WTC11 (cell line): ENCODE measurements around the gene SMAD9. TPM values are rescaled to one million over a fixed set of nuclear protein-coding genes. Genes with fewer than 3 reads are reported as not detected.

Source experiments
- ATAC-seq: fragments of 200-7000 bp; cut with Tn5 transposase; 2 replicates; pipeline ENCODE4 v1.10.0; 2021; ENCODE audit warnings: mild to moderate bottlenecking, moderate library complexity
- CTCF ChIA-PET: fragments of 300-600 bp; sonication (Branson Sonifier 250); formaldehyde crosslinking; loops from one replicate; lab custom pipeline; 2021; ENCODE audit warnings: antibody characterized with exemption; lab: Charles Lee
- POLR2A ChIA-PET: fragments of 350-600 bp; sonication (Branson Sonifier 250); formaldehyde crosslinking; loops from one replicate; lab custom pipeline; 2021; ENCODE audit warnings: antibody characterized with exemption; lab: Charles Lee
- DNase-seq: peaks from one replicate; pipeline ENCODE4 v3.0.0; 2021; ENCODE audit warnings: low spot score
- H3K27ac Mint-ChIP-seq: 2 replicates; pipeline ENCODE4 v1.8.0; 2021; ENCODE audit warnings: mixed read lengths
- H3K27me3 Mint-ChIP-seq: 2 replicates; pipeline ENCODE4 v1.8.0; 2021; ENCODE audit warnings: low read depth, mild to moderate bottlenecking, moderate library complexity, mixed read lengths
- H3K36me3 Mint-ChIP-seq: 2 replicates; pipeline ENCODE4 v1.8.0; 2021; ENCODE audit warnings: mixed read lengths
- H3K4me1 Mint-ChIP-seq: 2 replicates; pipeline ENCODE4 v1.8.0; 2022; ENCODE audit warnings: mixed read lengths
- H3K4me3 Mint-ChIP-seq: 2 replicates; pipeline ENCODE4 v1.8.0; 2021; ENCODE audit warnings: mild to moderate bottlenecking, moderate library complexity, mixed read lengths
- H3K9me3 Mint-ChIP-seq: 2 replicates; pipeline ENCODE4 v1.8.0; 2021; ENCODE audit warnings: mixed read lengths
- ATF2 ChIP-seq: sonication (generic); formaldehyde crosslinking; IDR thresholded peaks from 2 replicates; pipeline ENCODE4 v1.8.1; 2022; ENCODE audit warnings: low read depth, missing genetic modification reagents, borderline replicate concordance
- CREB1 ChIP-seq: sonication (generic); formaldehyde crosslinking; IDR thresholded peaks from 2 replicates; pipeline ENCODE4 v1.8.0; 2023; ENCODE audit warnings: mild to moderate bottlenecking, missing genetic modification reagents
- ETV6 ChIP-seq: sonication (generic); formaldehyde crosslinking; IDR thresholded peaks from 2 replicates; pipeline ENCODE4 v1.8.1; 2022; ENCODE audit warnings: mild to moderate bottlenecking, missing genetic modification reagents
- FOXP4 ChIP-seq: sonication (generic); formaldehyde crosslinking; IDR thresholded peaks from 2 replicates; pipeline ENCODE4 v1.8.0; 2022; ENCODE audit warnings: mild to moderate bottlenecking, missing genetic modification reagents
- GRHL2 ChIP-seq: fragments of 250-450 bp; sonication (Bioruptor Pico); IDR thresholded peaks from 2 replicates; pipeline ENCODE4 v1.8.0; 2022; ENCODE audit warnings: mild to moderate bottlenecking, moderate library complexity; ENCODE audit not compliant: insufficient replicate concordance, severe bottlenecking
- HMGA2 ChIP-seq: fragments of 250-450 bp; sonication (Bioruptor Pico); IDR thresholded peaks from 2 replicates; pipeline ENCODE4 v1.4.0; 2021; ENCODE audit warnings: mild to moderate bottlenecking, moderate library complexity
- JUN ChIP-seq: sonication (generic); formaldehyde crosslinking; IDR thresholded peaks from 2 replicates; pipeline ENCODE4 v1.8.0; 2023; ENCODE audit warnings: mild to moderate bottlenecking, missing genetic modification reagents
- MYBL2 ChIP-seq: sonication (generic); formaldehyde crosslinking; IDR thresholded peaks from 2 replicates; pipeline ENCODE4 v1.8.1; 2023; ENCODE audit warnings: mild to moderate bottlenecking, moderate library complexity, missing genetic modification reagents
- NFE2L1 ChIP-seq: sonication (generic); formaldehyde crosslinking; IDR thresholded peaks from 2 replicates; pipeline ENCODE4 v1.8.1; 2023; ENCODE audit warnings: missing genetic modification reagents
- NR2C2 ChIP-seq: sonication (generic); formaldehyde crosslinking; IDR thresholded peaks from 2 replicates; pipeline ENCODE4 v1.8.0; 2022; ENCODE audit warnings: mild to moderate bottlenecking, missing genetic modification reagents
- PRDM15 ChIP-seq: sonication (generic); formaldehyde crosslinking; IDR thresholded peaks from 2 replicates; pipeline ENCODE4 v1.8.0; 2022; ENCODE audit warnings: missing genetic modification reagents
- SOX15 ChIP-seq: fragments of 250-450 bp; sonication (Bioruptor Pico); IDR thresholded peaks from 2 replicates; pipeline ENCODE4 v1.9.0; 2021; ENCODE audit warnings: mild to moderate bottlenecking
- TEAD1 ChIP-seq: sonication (generic); formaldehyde crosslinking; IDR thresholded peaks from 2 replicates; pipeline ENCODE4 v1.8.0; 2022; ENCODE audit warnings: mild to moderate bottlenecking, missing genetic modification reagents
- ZBTB21 ChIP-seq: sonication (generic); formaldehyde crosslinking; IDR thresholded peaks from 2 replicates; pipeline ENCODE4 v1.8.1; 2023; ENCODE audit warnings: mild to moderate bottlenecking, missing genetic modification reagents, borderline replicate concordance
- ZBTB43 ChIP-seq: sonication (generic); formaldehyde crosslinking; IDR thresholded peaks from 2 replicates; pipeline ENCODE4 v1.8.1; 2023; ENCODE audit warnings: mild to moderate bottlenecking, missing genetic modification reagents
- ZNF232 ChIP-seq: sonication (generic); formaldehyde crosslinking; IDR thresholded peaks from 2 replicates; pipeline ENCODE4 v1.8.0; 2022; ENCODE audit warnings: mild to moderate bottlenecking, missing genetic modification reagents
- ZNF281 ChIP-seq: sonication (generic); formaldehyde crosslinking; IDR thresholded peaks from 2 replicates; pipeline ENCODE4 v1.8.0; 2023; ENCODE audit warnings: mild to moderate bottlenecking, missing genetic modification reagents
- ZNF317 ChIP-seq: sonication (generic); formaldehyde crosslinking; IDR thresholded peaks from 2 replicates; pipeline ENCODE4 v1.8.1; 2023; ENCODE audit warnings: low read depth, mild to moderate bottlenecking, moderate library complexity, missing genetic modification reagents, borderline replicate concordance
- ZNF512 ChIP-seq: sonication (generic); formaldehyde crosslinking; IDR thresholded peaks from 2 replicates; pipeline ENCODE4 v1.8.1; 2022; ENCODE audit warnings: missing genetic modification reagents, borderline replicate concordance
- ZNF671 ChIP-seq: fragments of 250-450 bp; sonication (Bioruptor Pico); IDR thresholded peaks from 2 replicates; pipeline ENCODE4 v1.8.0; 2021; ENCODE audit warnings: mild to moderate bottlenecking
- total RNA-seq: library from RNA; stranded (reverse); gene quantifications from 3 replicates; pipeline ENCODE4 v1.2.3, GENCODE V29; 2021
- TF ChIP-seq, protein P1 (sequence below): sonication (generic); formaldehyde crosslinking; conservative IDR thresholded peaks from 2 replicates; pipeline ENCODE4 v1.8.1; 2022; ENCODE audit warnings: mild to moderate bottlenecking, missing genetic modification reagents
- TF ChIP-seq, protein P2 (sequence below): fragments of 250-450 bp; sonication (Bioruptor Pico); IDR thresholded peaks from 2 replicates; pipeline ENCODE4 v1.9.0; 2021; ENCODE audit warnings: mild to moderate bottlenecking

SMAD9 gene
- total RNA-seq, 1 experiment from 2014 or later = 1.2 TPM

DNA sequence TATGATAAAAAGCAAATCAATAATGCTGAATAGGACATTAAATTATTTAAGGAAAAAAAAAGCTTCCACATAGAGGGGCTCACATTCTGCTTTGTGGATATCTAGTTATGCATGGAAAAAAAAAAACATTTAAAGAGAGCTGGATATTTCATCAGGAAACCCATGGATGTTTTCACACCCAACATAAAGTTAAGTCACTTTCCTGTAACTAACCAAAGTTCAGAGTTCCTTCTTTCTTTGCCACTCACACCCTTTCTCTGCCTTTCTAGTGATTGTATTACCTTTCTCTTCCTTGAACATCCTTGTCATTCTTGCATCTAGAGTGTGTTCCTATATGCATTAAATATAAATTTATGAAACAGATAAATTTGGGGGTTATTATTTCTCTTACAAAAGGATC is 53.8 kb downstream of the SMAD9 start (continued):
- TF ChIP-seq ZNF512 (CRISPR knock-in tag) (no peak), ETV6 (CRISPR knock-in tag) (no peak), ZNF232 (CRISPR knock-in tag) (no peak), TEAD1 (no peak), ZNF281 (no peak), ZNF317 (CRISPR knock-in tag) (no peak), PRDM15 (CRISPR knock-in tag) (no peak), SOX15 (CRISPR knock-in tag) (no peak), GRHL2 (CRISPR knock-in tag) (no peak), MYBL2 (CRISPR knock-in tag) (no peak), JUN (CRISPR knock-in tag) (no peak), NFE2L1 (CRISPR knock-in tag) (no peak), ZNF671 (CRISPR knock-in tag) (no peak)

- Mint-ChIP-seq H3K9me3 (no peaks in the 10 kb centered on the region), H3K27ac (no peak overlapping the region), H3K4me1 (peaks cover 15% of the 10 kb centered on the region), H3K27me3 (no peaks in the 10 kb centered on the region), H3K4me3 (no peak overlapping the region), H3K36me3 (no peaks in the 10 kb centered on the region)
- ATAC-seq = no peak
- POLR2A ChIA-PET = no interaction called here
- no peak for DNase-seq
- CTCF ChIA-PET = no interaction called here
- no peak for TF ChIP-seq JUN (CRISPR knock-in tag)
- TF ChIP-seq ZBTB43 (CRISPR knock-in tag) = no peak
- TF ChIP-seq FOXP4 (CRISPR knock-in tag) = no peak
- TF ChIP-seq, protein P1, sequence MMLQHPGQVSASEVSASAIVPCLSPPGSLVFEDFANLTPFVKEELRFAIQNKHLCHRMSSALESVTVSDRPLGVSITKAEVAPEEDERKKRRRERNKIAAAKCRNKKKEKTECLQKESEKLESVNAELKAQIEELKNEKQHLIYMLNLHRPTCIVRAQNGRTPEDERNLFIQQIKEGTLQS = no peak
- no peak for TF ChIP-seq ATF2
- no peak for TF ChIP-seq NR2C2
- TF ChIP-seq, protein P2, sequence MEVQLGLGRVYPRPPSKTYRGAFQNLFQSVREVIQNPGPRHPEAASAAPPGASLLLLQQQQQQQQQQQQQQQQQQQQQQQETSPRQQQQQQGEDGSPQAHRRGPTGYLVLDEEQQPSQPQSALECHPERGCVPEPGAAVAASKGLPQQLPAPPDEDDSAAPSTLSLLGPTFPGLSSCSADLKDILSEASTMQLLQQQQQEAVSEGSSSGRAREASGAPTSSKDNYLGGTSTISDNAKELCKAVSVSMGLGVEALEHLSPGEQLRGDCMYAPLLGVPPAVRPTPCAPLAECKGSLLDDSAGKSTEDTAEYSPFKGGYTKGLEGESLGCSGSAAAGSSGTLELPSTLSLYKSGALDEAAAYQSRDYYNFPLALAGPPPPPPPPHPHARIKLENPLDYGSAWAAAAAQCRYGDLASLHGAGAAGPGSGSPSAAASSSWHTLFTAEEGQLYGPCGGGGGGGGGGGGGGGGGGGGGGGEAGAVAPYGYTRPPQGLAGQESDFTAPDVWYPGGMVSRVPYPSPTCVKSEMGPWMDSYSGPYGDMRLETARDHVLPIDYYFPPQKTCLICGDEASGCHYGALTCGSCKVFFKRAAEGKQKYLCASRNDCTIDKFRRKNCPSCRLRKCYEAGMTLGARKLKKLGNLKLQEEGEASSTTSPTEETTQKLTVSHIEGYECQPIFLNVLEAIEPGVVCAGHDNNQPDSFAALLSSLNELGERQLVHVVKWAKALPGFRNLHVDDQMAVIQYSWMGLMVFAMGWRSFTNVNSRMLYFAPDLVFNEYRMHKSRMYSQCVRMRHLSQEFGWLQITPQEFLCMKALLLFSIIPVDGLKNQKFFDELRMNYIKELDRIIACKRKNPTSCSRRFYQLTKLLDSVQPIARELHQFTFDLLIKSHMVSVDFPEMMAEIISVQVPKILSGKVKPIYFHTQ (CRISPR knock-in tag) = no peak
- no peak for TF ChIP-seq CREB1 (CRISPR knock-in tag)
- no peak for TF ChIP-seq ZBTB21 (CRISPR knock-in tag)
- TF ChIP-seq HMGA2 (CRISPR knock-in tag) = no peak
Observed at GRCh38 chr13:36865265-36865664, 54.8 kb downstream of the SMAD9 start.
